Measurements from ENCODE around the gene CRYBB1.

CRYBB1 gene

GRCh38 chr22:26648011-26648497, 30.2 kb upstream of the CRYBB1 start:
- no peak for TF ChIP-seq TAF1 (IDR thresholded peaks at IDR 0.05; ENCODE audit: borderline replicate concordance, insufficient read depth, low read length)
- TF ChIP-seq POLR2AphosphoS5 (IDR thresholded peaks at IDR 0.05; ENCODE audit: low read depth, low read length) = no peak
- TF ChIP-seq SIN3A (IDR thresholded peaks at IDR 0.05; ENCODE audit: borderline replicate concordance, insufficient read depth, low read length) = no peak
- TF ChIP-seq FOXP2 (optimal IDR thresholded peaks at IDR 0.05; ENCODE audit: borderline replicate concordance, extremely low read depth, extremely low read length, insufficient read depth) = no peak
- no peak for TF ChIP-seq REST (IDR thresholded peaks at IDR 0.05; ENCODE audit: insufficient read depth in 1 of 2, low read depth in 2 of 2, low read length in 2 of 2)

GRCh38 chr22:26646158-26646557, 28.3 kb upstream of the CRYBB1 start:
- TF ChIP-seq FOXP2 (optimal IDR thresholded peaks at IDR 0.05; ENCODE audit: borderline replicate concordance, extremely low read depth, extremely low read length, insufficient read depth) (no peak), POLR2AphosphoS5 (IDR thresholded peaks at IDR 0.05; ENCODE audit: low read depth, low read length) (no peak)

GRCh38 chr22:26643418-26644100, 25.7 kb upstream of the CRYBB1 start:
- TF ChIP-seq SIN3A (IDR thresholded peaks at IDR 0.05; ENCODE audit: borderline replicate concordance, insufficient read depth, low read length) = no peak
- no peak for TF ChIP-seq FOXP2 (optimal IDR thresholded peaks at IDR 0.05; ENCODE audit: borderline replicate concordance, extremely low read depth, extremely low read length, insufficient read depth)
- TF ChIP-seq REST (IDR thresholded peaks at IDR 0.05; ENCODE audit: insufficient read depth in 1 of 2, low read depth in 2 of 2, low read length in 2 of 2) = no peak
- TF ChIP-seq TAF1 (IDR thresholded peaks at IDR 0.05; ENCODE audit: borderline replicate concordance, insufficient read depth, low read length) = no peak
- TF ChIP-seq POLR2AphosphoS5 (IDR thresholded peaks at IDR 0.05; ENCODE audit: low read depth, low read length) = no peak

- no peak for TF ChIP-seq FOXP2 (optimal IDR thresholded peaks at IDR 0.05; ENCODE audit: borderline replicate concordance, extremely low read depth, extremely low read length, insufficient read depth)
Observed at GRCh38 chr22:26642465-26643417, 24.9 kb upstream of the CRYBB1 start.

GRCh38 chr22:26636296-26636695, 18.5 kb upstream of the CRYBB1 start:
- TF ChIP-seq SIN3A (IDR thresholded peaks at IDR 0.05; ENCODE audit: borderline replicate concordance, insufficient read depth, low read length) (no peak), POLR2AphosphoS5 (IDR thresholded peaks at IDR 0.05; ENCODE audit: low read depth, low read length) (no peak), FOXP2 (optimal IDR thresholded peaks at IDR 0.05; ENCODE audit: borderline replicate concordance, extremely low read depth, extremely low read length, insufficient read depth) (no peak), TAF1 (IDR thresholded peaks at IDR 0.05; ENCODE audit: borderline replicate concordance, insufficient read depth, low read length) (no peak), REST (IDR thresholded peaks at IDR 0.05; ENCODE audit: insufficient read depth in 1 of 2, low read depth in 2 of 2, low read length in 2 of 2) (no peak)

GRCh38 chr22:26635117-26635516, 17.3 kb upstream of the CRYBB1 start:
- TF ChIP-seq REST (IDR thresholded peaks at IDR 0.05; ENCODE audit: insufficient read depth in 1 of 2, low read depth in 2 of 2, low read length in 2 of 2) (no peak), POLR2AphosphoS5 (IDR thresholded peaks at IDR 0.05; ENCODE audit: low read depth, low read length) (no peak)

All from PFSK-1 (cell line).